HG03108 (cell line): ENCODE measurements around the gene AFDN.

ENCODE experiments used
- ATAC-seq: cut with Tn5 transposase; IDR thresholded peaks from one replicate; pipeline ENCODE4 v1.9.1; 2021; ENCODE audit warnings: moderate library complexity; ENCODE audit not compliant: unreplicated experiment

AFDN gene

GRCh38 chr6:167817016-167817415 lies 9.7 kb upstream of the AFDN start:
- ATAC-seq: no peak

GRCh38 chr6:167817729-167818128 lies 9.0 kb upstream of the AFDN start:
- ATAC-seq: no peak

GRCh38 chr6:167819576-167819975 lies 7.1 kb upstream of the AFDN start:
- no peak for ATAC-seq

- ATAC-seq: no peak
Observed at GRCh38 chr6:167820681-167821080, 6.0 kb upstream of the AFDN start.

- ATAC-seq: no peak
Observed at GRCh38 chr6:167824591-167825331, 1.9 kb upstream of the AFDN start.

- ATAC-seq: no peak
Observed at GRCh38 chr6:167825332-167826229, 1.1 kb upstream of the AFDN start.

- peak; percentile 64 for ATAC-seq
Observed at GRCh38 chr6:167826230-167826895, 348 bp upstream of the AFDN start.

- peak; percentile 29 for ATAC-seq
Observed at GRCh38 chr6:167827583-167828324, 1.0 kb downstream of the AFDN start.

- ATAC-seq: no peak
Observed at GRCh38 chr6:167828325-167828956, 1.7 kb downstream of the AFDN start.

- ATAC-seq: no peak
Observed at GRCh38 chr6:167829513-167829912, 2.8 kb downstream of the AFDN start.

- no peak for ATAC-seq
Observed at GRCh38 chr6:167831281-167831828, 4.6 kb downstream of the AFDN start.

- peak; percentile 44 for ATAC-seq
Observed at GRCh38 chr6:167832497-167833395, 6.0 kb downstream of the AFDN start.

- ATAC-seq: peak; percentile 21
Observed at GRCh38 chr6:167833396-167833763, 6.7 kb downstream of the AFDN start.

GRCh38 chr6:167835260-167835659 lies 8.5 kb downstream of the AFDN start:
- no peak for ATAC-seq

GRCh38 chr6:167836721-167837120 lies 10.0 kb downstream of the AFDN start:
- no peak for ATAC-seq

GRCh38 chr6:167838207-167838748 lies 11.6 kb downstream of the AFDN start:
- ATAC-seq: no peak

GRCh38 chr6:167839343-167839742 lies 12.6 kb downstream of the AFDN start:
- no peak for ATAC-seq

- no peak for ATAC-seq
Observed at GRCh38 chr6:167839755-167840154, 13.0 kb downstream of the AFDN start.

GRCh38 chr6:167840160-167840525 lies 13.4 kb downstream of the AFDN start:
- ATAC-seq: no peak
